Caco-2 (cell line): Measurements from ENCODE around the gene FRMPD1. TPM values are rescaled to one million over a fixed set of nuclear protein-coding genes. Genes with fewer than 3 reads are reported as not detected.

Experiments
- BruUV-seq: library from RNA; stranded (reverse); fragments of 400-500 nt; replicated peaks from 2 replicates; lab custom pipeline; 2021; lab: Mats Ljungman, UMichigan
- CTCF ChIA-PET: fragments of 300-600 bp; sonication (Branson Sonifier 250); formaldehyde crosslinking; loops from one replicate; lab custom pipeline; 2022; ENCODE audit warnings: antibody characterized with exemption; lab: Charles Lee
- POLR2A ChIA-PET: fragments of 300-600 bp; sonication (Branson Sonifier 250); formaldehyde crosslinking; loops from one replicate; lab custom pipeline; 2022; ENCODE audit warnings: antibody characterized with exemption; lab: Charles Lee
- DNase-seq, 2 experiments: peaks; one replicate each; pipeline versions ENCODE4 v3.0.0 to v3.0.0-alpha.2; 2020 to 2022
- H3K27me3 ChIP-seq: replicated peaks from 2 replicates; pipeline ENCODE4 v1.6.0; 2011; ENCODE audit warnings: low read length; ENCODE audit not compliant: control insufficient read depth, insufficient read depth
- H3K36me3 ChIP-seq: 2 replicates; pipeline ENCODE4 v1.5.1; 2011; ENCODE audit warnings: low read length; ENCODE audit not compliant: control insufficient read depth, insufficient read depth
- H3K4me1 ChIP-seq: fragments of 250-450 bp; sonication (Bioruptor Pico); 2 replicates; pipeline ENCODE4 v1.5.1; 2020; ENCODE audit warnings: mild to moderate bottlenecking
- H3K4me3 ChIP-seq: 2 replicates; pipeline ENCODE4 v1.5.1; 2011; ENCODE audit warnings: low read depth, mild to moderate bottlenecking, control low read depth, low read length
- H3K9me3 ChIP-seq: fragments of 250-450 bp; sonication (Bioruptor Pico); 2 replicates; pipeline ENCODE4 v1.5.1; 2020; ENCODE audit warnings: mild to moderate bottlenecking, moderate library complexity
- H3K27ac Mint-ChIP-seq: one replicate; pipeline ENCODE4 v1.8.0; 2022; ENCODE audit warnings: mixed read lengths; ENCODE audit not compliant: unreplicated experiment
- H3K27me3 Mint-ChIP-seq: one replicate; pipeline ENCODE4 v1.8.0; 2022; ENCODE audit warnings: mixed read lengths; ENCODE audit not compliant: insufficient read depth, unreplicated experiment
- H3K36me3 Mint-ChIP-seq: one replicate; pipeline ENCODE4 v1.8.0; 2022; ENCODE audit warnings: mild to moderate bottlenecking, mixed read lengths; ENCODE audit not compliant: insufficient read depth, unreplicated experiment
- H3K4me1 Mint-ChIP-seq: one replicate; pipeline ENCODE4 v1.8.0; 2022; ENCODE audit warnings: low read depth, mixed read lengths; ENCODE audit not compliant: unreplicated experiment
- H3K4me3 Mint-ChIP-seq: one replicate; pipeline ENCODE4 v1.8.0; 2022; ENCODE audit warnings: mild to moderate bottlenecking, moderate library complexity, mixed read lengths; ENCODE audit not compliant: unreplicated experiment
- H3K9me3 Mint-ChIP-seq: one replicate; pipeline ENCODE4 v1.8.0; 2022; ENCODE audit warnings: mixed read lengths; ENCODE audit not compliant: unreplicated experiment
- CTCF ChIP-seq, 2 experiments: fragments of 200-600 bp in 1 of 2; IDR thresholded peaks; 1 replicate in 1 of 2; 2 replicates in 1 of 2; pipeline versions ENCODE4 v1.5.1 to v1.8.0; 2011 to 2022; ENCODE audit warnings: antibody characterized with exemption in 1 of 2, control low read depth in 1 of 2, inconsistent platforms in 1 of 2, low read depth in 1 of 2, low read length in 1 of 2, mild to moderate bottlenecking in 1 of 2, moderate library complexity in 1 of 2; ENCODE audit not compliant: insufficient read depth in 1 of 2, severe bottlenecking in 1 of 2, unreplicated experiment in 1 of 2
- intact Hi-C: fragments of 100-400 bp; cut with micrococcal nuclease; formaldehyde crosslinking; loops from one replicate; pipeline ENCODE4 v1.10.0; 2022; ENCODE audit not compliant: unreplicated experiment
- total RNA-seq: library from RNA; stranded (reverse); gene quantifications from 2 replicates; pipeline ENCODE4 v1.2.3, GENCODE V29; 2022

FRMPD1 gene
- total RNA-seq, 1 experiment from 2014 or later = not detected

GRCh38 chr9:37668116-37668601 lies 17.4 kb downstream of the FRMPD1 start:
- Histone ChIP-seq H3K4me3 (no peak overlapping the region), H3K9me3 (no peaks in the 10 kb centered on the region), H3K27me3 (no peaks in the 10 kb centered on the region), H3K36me3 (no peaks in the 10 kb centered on the region), H3K4me1 (no peaks in the 10 kb centered on the region; the same call in 1 of the 2 replicates)
- Mint-ChIP-seq H3K27me3 (peaks cover 30% of the 10 kb centered on the region), H3K27ac (no peak overlapping the region), H3K36me3 (no peaks in the 10 kb centered on the region), H3K4me3 (no peak overlapping the region), H3K9me3 (no peaks in the 10 kb centered on the region), H3K4me1 (no peaks in the 10 kb centered on the region)
- intact Hi-C loops = no loop called here
- no TSS peak for BruUV-seq
- ChIA-PET POLR2A (no interaction called here), CTCF (no interaction called here)
- TF ChIP-seq CTCF (IDR thresholded peaks at IDR 0.05; ENCODE audit: insufficient read depth in 1 of 2, low read depth in 1 of 2, low read length in 1 of 2, severe bottlenecking in 1 of 2, unreplicated experiment in 1 of 2) = peak; percentile 19 to 24
- DNase-seq = peak in 1 of 2 experiments; percentile 49

GRCh38 chr9:37669232-37669631 lies 18.5 kb downstream of the FRMPD1 start:
- intact Hi-C loops = no loop called here
- no peaks in the 10 kb centered on the region for H3K36me3 ChIP-seq
- no peaks in the 10 kb centered on the region for H3K9me3 ChIP-seq
- ChIA-PET POLR2A (no interaction called here), CTCF (no interaction called here)
- H3K4me3 ChIP-seq = no peak overlapping the region
- Mint-ChIP-seq H3K9me3 (no peaks in the 10 kb centered on the region), H3K27me3 (peaks cover 26% of the 10 kb centered on the region), H3K36me3 (no peaks in the 10 kb centered on the region), H3K27ac (no peak overlapping the region), H3K4me1 (no peaks in the 10 kb centered on the region), H3K4me3 (no peak overlapping the region)
- BruUV-seq = no TSS peak
- DNase-seq = no peak
- TF ChIP-seq CTCF (IDR thresholded peaks at IDR 0.05; ENCODE audit: insufficient read depth in 1 of 2, low read depth in 1 of 2, low read length in 1 of 2, severe bottlenecking in 1 of 2, unreplicated experiment in 1 of 2) = no peak
- no peaks in the 10 kb centered on the region for H3K27me3 ChIP-seq
- H3K4me1 ChIP-seq = no peaks in the 10 kb centered on the region; the same call in 1 of the 2 replicates

- no peak overlapping the region for H3K27ac Mint-ChIP-seq
- BruUV-seq = no TSS peak
- Histone ChIP-seq H3K9me3 (no peaks in the 10 kb centered on the region), H3K4me1 (no peaks in the 10 kb centered on the region), H3K36me3 (no peaks in the 10 kb centered on the region), H3K4me3 (no peak overlapping the region), H3K27me3 (no peaks in the 10 kb centered on the region)
- CTCF ChIA-PET = no interaction called here
- no peak overlapping the region for H3K4me3 Mint-ChIP-seq
- no peaks in the 10 kb centered on the region for H3K9me3 Mint-ChIP-seq
- peaks cover 36% of the 10 kb centered on the region for H3K27me3 Mint-ChIP-seq
- peaks cover 5% of the 10 kb centered on the region for H3K36me3 Mint-ChIP-seq
- no peaks in the 10 kb centered on the region for H3K4me1 Mint-ChIP-seq
- POLR2A ChIA-PET = no interaction called here
- DNase-seq = no peak
- TF ChIP-seq CTCF (IDR thresholded peaks at IDR 0.05; ENCODE audit: insufficient read depth in 1 of 2, low read depth in 1 of 2, low read length in 1 of 2, severe bottlenecking in 1 of 2, unreplicated experiment in 1 of 2) = no peak
- intact Hi-C loops = no loop called here
Observed at GRCh38 chr9:37675661-37676060, 24.9 kb downstream of the FRMPD1 start.
